Occipital lobe (tissue), 2 donors: ENCODE measurements around the gene SPATA12. TPM values are rescaled to one million over a fixed set of nuclear protein-coding genes. Genes with fewer than 3 reads are reported as not detected.

Experiments used
- DNase-seq: peaks from one replicate; lab custom pipeline; 2025; lab: John Stamatoyannopoulos, UW
- total RNA-seq: library from RNA; depleted of rRNA; stranded (reverse); fragments of >200 nt; gene quantifications from one replicate; pipeline ENCODE4 v1.2.3, GENCODE V29; 2014

SPATA12 gene
- total RNA-seq, 1 donor from 2014 or later, result not detected

- DNase-seq, result no peak
These were observed 51.7 kb downstream of the SPATA12 start for GRCh38 chr3:57112206-57112605.

GRCh38 chr3:57116501-57116900, 56.0 kb downstream of the SPATA12 start:
- DNase-seq, result no peak

GRCh38 chr3:57118254-57118653, 57.8 kb downstream of the SPATA12 start:
- DNase-seq, result no peak

- DNase-seq, result no peak
These were observed 59.6 kb downstream of the SPATA12 start for GRCh38 chr3:57120040-57120439.

- DNase-seq, result no peak
These were observed 60.1 kb downstream of the SPATA12 start for GRCh38 chr3:57120451-57121174.

Other genes with a start within 250 kb of the SPATA12 start
- gene IL17RD, start 104.7 kb downstream of the SPATA12 start, total RNA-seq, result 38.1 TPM
- gene HESX1, start 139.3 kb downstream of the SPATA12 start, total RNA-seq, result 0.47 TPM
- 174 TPM for gene APPL1, start 167.1 kb downstream of the SPATA12 start, total RNA-seq
- not detected for gene ASB14, start 232.0 kb downstream of the SPATA12 start, total RNA-seq